ENCODE data around the gene CBLC.
A peak's percentile ranks its signal among the peaks of the same experiment; 100 is the strongest.

DNA sequence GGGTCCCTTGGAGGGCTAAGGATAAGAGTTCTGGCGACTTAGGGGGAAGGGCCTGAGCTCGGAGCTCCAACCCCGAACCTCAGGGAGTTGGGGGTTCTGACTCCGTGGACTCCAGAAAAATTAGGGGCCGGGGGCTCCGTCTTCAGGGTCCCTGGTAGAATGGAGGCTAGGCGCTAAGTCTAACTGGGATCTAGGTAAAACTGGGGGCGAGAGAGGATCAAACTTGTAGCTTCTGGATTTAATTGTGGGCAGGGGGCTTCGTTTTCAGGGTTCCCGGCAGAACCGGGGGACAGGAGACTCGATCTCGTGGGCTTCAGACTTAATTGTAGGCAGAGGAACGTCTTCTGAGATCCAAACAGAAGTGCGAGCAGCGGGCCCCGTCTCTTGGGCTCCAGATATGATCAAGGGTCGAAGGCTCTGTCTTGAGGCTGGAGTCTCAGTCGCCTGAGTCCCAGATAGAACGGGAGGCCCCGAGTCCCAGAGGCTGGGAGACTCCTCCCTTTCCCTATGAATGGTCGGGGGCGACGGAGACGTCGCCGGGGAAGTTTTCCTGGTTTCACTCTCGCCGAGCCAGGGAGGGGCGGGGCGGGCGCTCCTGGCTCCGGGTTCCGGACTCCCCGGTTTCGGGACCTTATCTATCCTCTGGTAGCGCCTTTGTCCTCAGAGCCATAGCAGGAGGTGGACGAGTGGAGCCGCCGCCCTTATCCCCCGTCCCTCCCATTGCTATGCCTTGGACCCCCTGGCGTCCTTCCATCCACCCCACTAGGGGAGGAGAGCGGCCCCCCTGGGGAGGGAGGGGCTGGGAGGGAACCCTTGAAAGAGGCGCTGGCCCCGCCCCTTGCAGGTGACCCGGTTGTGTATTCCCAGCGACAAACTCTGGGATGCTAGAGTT lies 69.7 kb downstream of the CBLC start:
- TF ChIP-seq, protein P1, sequence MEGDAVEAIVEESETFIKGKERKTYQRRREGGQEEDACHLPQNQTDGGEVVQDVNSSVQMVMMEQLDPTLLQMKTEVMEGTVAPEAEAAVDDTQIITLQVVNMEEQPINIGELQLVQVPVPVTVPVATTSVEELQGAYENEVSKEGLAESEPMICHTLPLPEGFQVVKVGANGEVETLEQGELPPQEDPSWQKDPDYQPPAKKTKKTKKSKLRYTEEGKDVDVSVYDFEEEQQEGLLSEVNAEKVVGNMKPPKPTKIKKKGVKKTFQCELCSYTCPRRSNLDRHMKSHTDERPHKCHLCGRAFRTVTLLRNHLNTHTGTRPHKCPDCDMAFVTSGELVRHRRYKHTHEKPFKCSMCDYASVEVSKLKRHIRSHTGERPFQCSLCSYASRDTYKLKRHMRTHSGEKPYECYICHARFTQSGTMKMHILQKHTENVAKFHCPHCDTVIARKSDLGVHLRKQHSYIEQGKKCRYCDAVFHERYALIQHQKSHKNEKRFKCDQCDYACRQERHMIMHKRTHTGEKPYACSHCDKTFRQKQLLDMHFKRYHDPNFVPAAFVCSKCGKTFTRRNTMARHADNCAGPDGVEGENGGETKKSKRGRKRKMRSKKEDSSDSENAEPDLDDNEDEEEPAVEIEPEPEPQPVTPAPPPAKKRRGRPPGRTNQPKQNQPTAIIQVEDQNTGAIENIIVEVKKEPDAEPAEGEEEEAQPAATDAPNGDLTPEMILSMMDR (IDR thresholded peaks at IDR 0.05; ENCODE audit: poor library complexity, severe bottlenecking), result no peak
- no peak for TF ChIP-seq SMC3 (conservative IDR thresholded peaks at IDR 0.05; ENCODE audit: poor library complexity)
- TF ChIP-seq EP300 (conservative IDR thresholded peaks at IDR 0.05; ENCODE audit: poor library complexity, severe bottlenecking), result no peak
- TF ChIP-seq POLR2AphosphoS5 (IDR thresholded peaks at IDR 0.05), result no peak
- no peak for TF ChIP-seq RAD21 (conservative IDR thresholded peaks at IDR 0.05)
- TF ChIP-seq, protein P2, sequence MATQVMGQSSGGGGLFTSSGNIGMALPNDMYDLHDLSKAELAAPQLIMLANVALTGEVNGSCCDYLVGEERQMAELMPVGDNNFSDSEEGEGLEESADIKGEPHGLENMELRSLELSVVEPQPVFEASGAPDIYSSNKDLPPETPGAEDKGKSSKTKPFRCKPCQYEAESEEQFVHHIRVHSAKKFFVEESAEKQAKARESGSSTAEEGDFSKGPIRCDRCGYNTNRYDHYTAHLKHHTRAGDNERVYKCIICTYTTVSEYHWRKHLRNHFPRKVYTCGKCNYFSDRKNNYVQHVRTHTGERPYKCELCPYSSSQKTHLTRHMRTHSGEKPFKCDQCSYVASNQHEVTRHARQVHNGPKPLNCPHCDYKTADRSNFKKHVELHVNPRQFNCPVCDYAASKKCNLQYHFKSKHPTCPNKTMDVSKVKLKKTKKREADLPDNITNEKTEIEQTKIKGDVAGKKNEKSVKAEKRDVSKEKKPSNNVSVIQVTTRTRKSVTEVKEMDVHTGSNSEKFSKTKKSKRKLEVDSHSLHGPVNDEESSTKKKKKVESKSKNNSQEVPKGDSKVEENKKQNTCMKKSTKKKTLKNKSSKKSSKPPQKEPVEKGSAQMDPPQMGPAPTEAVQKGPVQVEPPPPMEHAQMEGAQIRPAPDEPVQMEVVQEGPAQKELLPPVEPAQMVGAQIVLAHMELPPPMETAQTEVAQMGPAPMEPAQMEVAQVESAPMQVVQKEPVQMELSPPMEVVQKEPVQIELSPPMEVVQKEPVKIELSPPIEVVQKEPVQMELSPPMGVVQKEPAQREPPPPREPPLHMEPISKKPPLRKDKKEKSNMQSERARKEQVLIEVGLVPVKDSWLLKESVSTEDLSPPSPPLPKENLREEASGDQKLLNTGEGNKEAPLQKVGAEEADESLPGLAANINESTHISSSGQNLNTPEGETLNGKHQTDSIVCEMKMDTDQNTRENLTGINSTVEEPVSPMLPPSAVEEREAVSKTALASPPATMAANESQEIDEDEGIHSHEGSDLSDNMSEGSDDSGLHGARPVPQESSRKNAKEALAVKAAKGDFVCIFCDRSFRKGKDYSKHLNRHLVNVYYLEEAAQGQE (IDR thresholded peaks at IDR 0.05; ENCODE audit: borderline replicate concordance), result peak; percentile 23
- no peak for TF ChIP-seq EZH2 (IDR thresholded peaks at IDR 0.05; ENCODE audit: borderline replicate concordance, insufficient read depth, low read length, poor library complexity, severe bottlenecking)

Data from neural cell (in vitro differentiated cells).